ENCODE data around the gene CYCS. TPM values are rescaled to one million over a fixed set of nuclear protein-coding genes. Genes with fewer than 3 reads are reported as not detected.

Gene CYCS
- total and polyA plus RNA-seq, 9 donors = 89.7 to 156 (median 148) TPM

DNA sequence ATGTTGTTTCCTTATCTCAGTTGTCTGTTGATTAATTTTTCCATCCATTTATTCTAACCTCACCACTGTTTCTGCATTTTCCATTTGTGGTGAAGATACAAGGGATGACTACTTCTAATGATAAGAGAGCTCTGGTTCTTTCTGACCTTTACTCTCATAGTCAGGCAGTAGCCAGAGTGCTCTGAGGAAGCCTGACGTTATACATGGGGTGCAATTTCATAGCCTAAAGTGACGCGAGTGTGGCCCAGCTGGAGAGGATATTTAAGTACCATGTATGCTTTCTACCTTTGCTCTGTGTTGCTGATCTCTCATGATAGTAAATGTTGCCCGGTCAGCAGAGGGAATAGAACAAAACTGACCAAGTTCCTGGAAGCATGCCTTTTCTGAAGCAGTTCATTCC, 33.9 kb upstream of the CYCS start:
- H3K27me3 ChIP-seq (ENCODE audit: control insufficient read depth, insufficient read depth, low read length) = no peaks in the 10 kb centered on the region
- H3K4me1 ChIP-seq (ENCODE audit: control insufficient read depth, insufficient read depth, low read length) = no peaks in the 10 kb centered on the region
- no peaks in the 10 kb centered on the region for H3K9me3 ChIP-seq (replicated peaks; ENCODE audit: control insufficient read depth, low read depth, low read length)
- H3K4me3 ChIP-seq (ENCODE audit: low read length) = no peak overlapping the region
- H3K36me3 ChIP-seq (ENCODE audit: control insufficient read depth, insufficient read depth, low read length) = no peaks in the 10 kb centered on the region
- H3K27ac ChIP-seq (ENCODE audit: low read length) = no peak overlapping the region
- 83% methylated on average over 4 of the region's 4 CpGs for WGBS (ENCODE audit: insufficient coverage)
- no peak for DNase-seq

DNA sequence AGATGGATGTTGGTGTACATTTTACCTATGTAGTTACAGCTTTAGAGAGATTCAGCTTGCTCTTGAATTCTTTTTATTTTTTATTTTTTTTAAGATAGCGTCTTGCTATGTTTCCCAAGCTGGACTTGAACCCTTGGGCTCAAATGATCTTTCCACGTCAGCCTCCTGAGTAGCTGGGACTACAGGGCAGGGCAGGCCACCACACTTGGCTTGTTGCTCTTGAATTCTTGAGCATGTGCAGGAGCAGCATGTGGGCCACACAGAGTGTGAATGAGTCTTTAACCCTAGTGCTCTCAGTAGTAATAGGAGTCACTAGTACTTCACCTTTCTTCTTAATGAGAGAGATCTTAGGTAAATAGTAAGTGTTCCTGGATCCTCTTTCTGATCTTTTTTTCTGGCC, 26.7 kb upstream of the CYCS start:
- H3K36me3 ChIP-seq (ENCODE audit: control insufficient read depth, insufficient read depth, low read length) = no peaks in the 10 kb centered on the region
- no peak overlapping the region for H3K4me3 ChIP-seq (ENCODE audit: low read length)
- no peaks in the 10 kb centered on the region for H3K4me1 ChIP-seq (ENCODE audit: control insufficient read depth, insufficient read depth, low read length)

DNA sequence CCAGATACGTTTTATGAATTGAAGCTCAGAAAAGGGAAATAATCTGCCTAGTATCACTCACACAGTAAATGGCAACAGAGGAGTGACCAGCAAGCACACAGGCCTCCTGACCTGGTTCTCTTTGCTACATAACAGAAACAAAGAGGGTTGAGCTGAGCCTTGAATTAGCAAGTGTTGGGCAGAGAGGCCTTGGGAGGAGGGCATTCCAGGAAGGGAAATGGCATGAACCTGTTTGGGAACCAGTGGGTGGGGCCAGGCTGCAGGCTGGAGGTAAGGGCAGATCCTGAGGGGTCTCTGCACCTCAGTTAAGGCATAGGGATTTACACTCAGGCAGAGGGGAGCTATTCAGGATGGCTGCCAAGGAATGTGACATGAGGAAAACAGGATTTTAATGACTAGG, 24.8 kb upstream of the CYCS start:
- DNase-seq = no peak
- whole genome bisulfite sequencing (ENCODE audit: insufficient coverage) = no CpG with 5 or more reads among the region's 1 CpG
- H3K9me3 ChIP-seq (replicated peaks; ENCODE audit: control insufficient read depth, low read depth, low read length) = no peaks in the 10 kb centered on the region

More for the DNA sequence above, 26.7 kb upstream of the CYCS start:
- Histone ChIP-seq H3K27me3 (ENCODE audit: control insufficient read depth, insufficient read depth, low read length) (no peaks in the 10 kb centered on the region), H3K27ac (ENCODE audit: low read length) (no peak overlapping the region), H3K9me3 (replicated peaks; ENCODE audit: control insufficient read depth, low read depth, low read length) (no peaks in the 10 kb centered on the region)
- WGBS (ENCODE audit: insufficient coverage) = 80% methylated on average over 2 of the region's 2 CpGs
- DNase-seq = no peak

DNA sequence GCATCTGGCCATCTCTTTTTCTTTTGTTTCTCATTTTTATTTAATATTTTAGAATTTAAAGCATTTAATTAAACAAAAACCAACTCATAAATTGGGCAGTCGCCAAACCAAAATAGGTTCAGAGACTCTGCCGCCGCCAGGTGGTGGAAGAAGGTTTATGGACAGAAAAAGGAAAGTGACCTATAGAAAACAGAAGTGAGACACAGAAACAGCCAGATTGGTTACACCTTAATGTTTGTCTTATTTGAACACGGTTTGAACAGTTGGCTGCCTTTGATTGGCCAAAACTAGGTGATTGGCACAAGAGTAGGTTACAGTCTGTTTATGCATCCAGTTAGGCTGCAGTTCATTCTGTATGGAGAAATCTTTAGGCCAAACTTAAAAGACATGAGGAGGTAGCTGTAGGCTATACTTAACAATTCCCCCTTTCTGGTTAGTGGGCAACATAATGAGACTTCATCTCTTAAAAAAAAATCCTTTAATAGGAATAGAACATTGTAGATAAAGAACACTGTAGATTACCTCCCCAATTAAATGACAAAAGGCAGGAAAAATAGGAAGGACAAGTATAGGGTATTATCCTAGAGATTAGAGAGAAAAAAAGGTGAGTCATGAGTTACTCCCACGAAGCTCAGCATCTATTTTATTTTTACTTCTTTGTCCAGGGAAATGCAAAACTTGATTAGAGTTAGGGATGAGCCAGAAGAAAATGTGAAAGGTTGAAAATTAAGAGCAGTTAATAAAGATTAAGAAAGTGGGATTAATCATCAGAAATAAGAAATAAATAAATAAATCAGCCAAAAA, 23.9 kb upstream of the CYCS start:
- Histone ChIP-seq H3K36me3 (ENCODE audit: control insufficient read depth, insufficient read depth, low read length) (no peaks in the 10 kb centered on the region), H3K27me3 (ENCODE audit: control insufficient read depth, insufficient read depth, low read length) (no peaks in the 10 kb centered on the region), H3K27ac (ENCODE audit: low read length) (no peak overlapping the region), H3K4me3 (ENCODE audit: low read length) (no peak overlapping the region), H3K4me1 (ENCODE audit: control insufficient read depth, insufficient read depth, low read length) (no peaks in the 10 kb centered on the region), H3K9me3 (replicated peaks; ENCODE audit: control insufficient read depth, low read depth, low read length) (no peaks in the 10 kb centered on the region)
- no peak for DNase-seq
- WGBS (ENCODE audit: insufficient coverage) = 96% methylated on average over 3 of the region's 5 CpGs

More for the DNA sequence above, 24.8 kb upstream of the CYCS start:
- Histone ChIP-seq H3K36me3 (ENCODE audit: control insufficient read depth, insufficient read depth, low read length) (no peaks in the 10 kb centered on the region), H3K4me3 (ENCODE audit: low read length) (no peak overlapping the region), H3K27me3 (ENCODE audit: control insufficient read depth, insufficient read depth, low read length) (no peaks in the 10 kb centered on the region), H3K27ac (ENCODE audit: low read length) (no peak overlapping the region), H3K4me1 (ENCODE audit: control insufficient read depth, insufficient read depth, low read length) (no peaks in the 10 kb centered on the region)

DNA sequence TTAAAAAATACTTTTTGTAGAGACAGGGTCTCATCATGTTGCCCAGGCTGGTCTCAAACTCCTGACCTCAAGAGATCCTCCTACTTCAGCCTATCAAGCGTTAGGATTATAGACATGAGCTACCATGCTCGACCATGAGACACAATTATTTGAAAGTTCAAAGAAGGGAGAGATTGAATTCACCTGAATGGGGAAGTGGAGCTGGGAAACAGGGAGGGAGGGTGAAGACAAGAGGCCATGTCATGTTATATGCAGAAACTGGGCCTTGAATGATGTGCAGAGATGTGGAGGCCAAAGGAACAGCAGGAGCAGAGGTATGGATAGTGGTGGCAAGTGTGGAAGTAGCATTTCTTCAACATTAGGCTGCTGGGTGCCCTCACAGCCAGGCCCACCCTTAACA, 18.7 kb upstream of the CYCS start:
- no peak overlapping the region for H3K27ac ChIP-seq (ENCODE audit: low read length)
- H3K27me3 ChIP-seq (ENCODE audit: control insufficient read depth, insufficient read depth, low read length) = no peaks in the 10 kb centered on the region
- no CpG with 5 or more reads among the region's 2 CpGs for WGBS (ENCODE audit: insufficient coverage)
- H3K4me3 ChIP-seq (ENCODE audit: low read length) = no peak overlapping the region
- no peaks in the 10 kb centered on the region for H3K36me3 ChIP-seq (ENCODE audit: control insufficient read depth, insufficient read depth, low read length)
- H3K9me3 ChIP-seq (replicated peaks; ENCODE audit: control insufficient read depth, low read depth, low read length) = no peaks in the 10 kb centered on the region
- DNase-seq = no peak
- no peaks in the 10 kb centered on the region for H3K4me1 ChIP-seq (ENCODE audit: control insufficient read depth, insufficient read depth, low read length)

DNA sequence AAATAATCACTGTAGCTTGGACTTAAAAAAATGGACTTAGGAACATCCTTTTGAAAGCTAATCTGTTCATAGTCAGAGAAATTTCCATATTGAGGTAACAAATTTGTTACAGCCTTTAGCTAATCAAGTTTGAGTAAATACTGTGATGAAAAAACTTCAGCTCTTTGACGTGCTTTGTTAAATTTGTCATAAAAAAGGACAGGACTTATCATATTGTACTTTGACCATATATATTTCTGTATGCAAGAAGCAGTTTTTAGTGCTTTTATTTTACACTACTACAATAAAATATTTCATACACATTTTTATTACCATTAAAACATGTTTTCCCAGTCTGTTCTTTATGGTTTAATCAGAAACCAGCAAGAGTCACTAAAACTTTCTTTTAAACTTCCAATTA, 14.5 kb upstream of the CYCS start:
- H3K9me3 ChIP-seq (replicated peaks; ENCODE audit: control insufficient read depth, low read depth, low read length) = no peaks in the 10 kb centered on the region
- no peaks in the 10 kb centered on the region for H3K4me1 ChIP-seq (ENCODE audit: control insufficient read depth, insufficient read depth, low read length)
- H3K4me3 ChIP-seq (ENCODE audit: low read length) = no peak overlapping the region
- H3K36me3 ChIP-seq (ENCODE audit: control insufficient read depth, insufficient read depth, low read length) = no peaks in the 10 kb centered on the region
- WGBS (ENCODE audit: insufficient coverage) = no CpG with 5 or more reads among the region's 1 CpG
- no peaks in the 10 kb centered on the region for H3K27me3 ChIP-seq (ENCODE audit: control insufficient read depth, insufficient read depth, low read length)
- DNase-seq = no peak
- H3K27ac ChIP-seq (ENCODE audit: low read length) = no peak overlapping the region

DNA sequence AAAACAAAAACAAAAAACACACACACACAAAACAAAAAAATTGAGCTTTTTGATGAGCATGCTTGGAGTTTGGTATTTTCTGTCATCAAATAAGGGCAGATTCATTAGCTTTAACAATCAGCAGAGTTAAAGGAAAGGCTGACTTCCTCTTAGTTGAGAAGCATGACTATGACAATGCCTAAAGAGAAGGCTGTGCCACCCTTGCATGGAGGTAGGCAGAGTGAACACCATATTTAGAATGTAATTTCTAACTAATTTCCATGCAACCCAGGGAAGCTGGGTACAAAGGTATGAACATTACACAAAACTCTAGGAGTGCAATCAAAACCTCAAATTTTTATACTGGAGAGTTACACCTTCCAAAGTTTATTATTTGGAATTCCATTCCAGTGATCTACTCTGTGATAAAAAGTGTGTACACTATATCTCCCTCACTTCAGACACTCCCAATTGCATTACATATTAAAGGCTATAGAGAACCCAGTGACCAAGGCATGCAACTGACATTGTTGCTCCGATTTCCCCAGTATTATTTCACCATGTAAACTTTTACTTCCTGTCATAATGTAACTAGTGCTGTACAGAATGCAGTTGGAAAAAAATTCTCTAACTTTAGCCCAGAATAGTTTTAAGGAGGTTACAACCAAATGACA, 9.4 kb upstream of the CYCS start:
- Histone ChIP-seq H3K27ac (ENCODE audit: low read length) (no peak overlapping the region), H3K4me3 (ENCODE audit: low read length) (no peak overlapping the region), H3K27me3 (ENCODE audit: control insufficient read depth, insufficient read depth, low read length) (no peaks in the 10 kb centered on the region), H3K4me1 (ENCODE audit: control insufficient read depth, insufficient read depth, low read length) (no peaks in the 10 kb centered on the region), H3K36me3 (ENCODE audit: control insufficient read depth, insufficient read depth, low read length) (no peaks in the 10 kb centered on the region), H3K9me3 (replicated peaks; ENCODE audit: control insufficient read depth, low read depth, low read length) (no peaks in the 10 kb centered on the region)
- DNase-seq = no peak
- WGBS (ENCODE audit: insufficient coverage) = no CpG with 5 or more reads among the region's 1 CpG

DNA sequence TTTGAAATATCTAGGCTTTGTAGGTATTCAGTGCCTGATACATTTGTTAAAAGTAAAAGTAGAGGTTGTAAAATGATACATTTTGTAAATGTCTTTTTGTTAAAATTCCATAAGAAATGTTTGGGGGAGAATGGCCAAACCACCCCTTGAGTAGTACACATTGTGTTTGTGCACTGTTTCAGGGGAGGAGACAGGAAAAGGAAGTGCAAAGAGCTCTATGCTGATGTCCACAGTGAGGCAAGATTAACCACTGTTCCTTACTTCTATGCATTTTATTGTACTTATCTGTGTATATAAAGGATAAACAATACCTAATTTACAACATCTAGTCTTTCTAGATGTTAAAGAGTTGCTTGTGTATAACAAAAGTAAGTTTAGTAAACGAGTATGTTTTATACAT, 7.4 kb upstream of the CYCS start:
- H3K9me3 ChIP-seq (replicated peaks; ENCODE audit: control insufficient read depth, low read depth, low read length) = no peaks in the 10 kb centered on the region
- H3K36me3 ChIP-seq (ENCODE audit: control insufficient read depth, insufficient read depth, low read length) = no peaks in the 10 kb centered on the region
- H3K27ac ChIP-seq (ENCODE audit: low read length) = no peak overlapping the region
- no peak overlapping the region for H3K4me3 ChIP-seq (ENCODE audit: low read length)
- no peak for DNase-seq
- H3K4me1 ChIP-seq (ENCODE audit: control insufficient read depth, insufficient read depth, low read length) = no peaks in the 10 kb centered on the region
- WGBS (ENCODE audit: insufficient coverage) = no CpG with 5 or more reads among the region's 1 CpG
- no peaks in the 10 kb centered on the region for H3K27me3 ChIP-seq (ENCODE audit: control insufficient read depth, insufficient read depth, low read length)

DNA sequence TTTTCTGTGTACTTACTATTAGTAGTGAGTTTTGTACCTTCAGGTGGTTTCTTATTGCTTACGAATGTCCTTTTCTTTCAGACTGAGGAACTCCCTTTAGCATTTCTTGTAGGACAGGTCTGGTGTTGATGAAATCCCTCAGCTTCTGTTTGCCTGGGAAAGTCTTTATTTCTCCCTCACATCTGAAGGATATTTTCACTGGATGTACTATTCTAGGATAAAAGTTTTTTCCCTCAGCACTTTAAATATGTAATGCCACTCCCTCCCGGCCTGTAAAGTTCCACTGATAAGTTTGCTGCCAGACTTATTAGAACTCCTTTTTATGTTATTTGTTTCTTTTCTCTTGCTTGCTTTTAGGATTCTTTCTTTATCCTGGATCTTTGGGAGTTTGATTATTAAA, 1.7 kb upstream of the CYCS start:
- no peaks in the 10 kb centered on the region for H3K27me3 ChIP-seq (ENCODE audit: control insufficient read depth, insufficient read depth, low read length)
- H3K4me1 ChIP-seq (ENCODE audit: control insufficient read depth, insufficient read depth, low read length) = peaks cover 8% of the 10 kb centered on the region
- peaks cover 5% of the 10 kb centered on the region for H3K36me3 ChIP-seq (ENCODE audit: control insufficient read depth, insufficient read depth, low read length)
- no peaks in the 10 kb centered on the region for H3K9me3 ChIP-seq (replicated peaks; ENCODE audit: control insufficient read depth, low read depth, low read length)
- H3K27ac ChIP-seq (ENCODE audit: low read length) = no peak overlapping the region
- no peak for DNase-seq
- WGBS (ENCODE audit: insufficient coverage) = no CpG with 5 or more reads among the region's 2 CpGs
- H3K4me3 ChIP-seq (ENCODE audit: low read length) = no peak overlapping the region

DNA sequence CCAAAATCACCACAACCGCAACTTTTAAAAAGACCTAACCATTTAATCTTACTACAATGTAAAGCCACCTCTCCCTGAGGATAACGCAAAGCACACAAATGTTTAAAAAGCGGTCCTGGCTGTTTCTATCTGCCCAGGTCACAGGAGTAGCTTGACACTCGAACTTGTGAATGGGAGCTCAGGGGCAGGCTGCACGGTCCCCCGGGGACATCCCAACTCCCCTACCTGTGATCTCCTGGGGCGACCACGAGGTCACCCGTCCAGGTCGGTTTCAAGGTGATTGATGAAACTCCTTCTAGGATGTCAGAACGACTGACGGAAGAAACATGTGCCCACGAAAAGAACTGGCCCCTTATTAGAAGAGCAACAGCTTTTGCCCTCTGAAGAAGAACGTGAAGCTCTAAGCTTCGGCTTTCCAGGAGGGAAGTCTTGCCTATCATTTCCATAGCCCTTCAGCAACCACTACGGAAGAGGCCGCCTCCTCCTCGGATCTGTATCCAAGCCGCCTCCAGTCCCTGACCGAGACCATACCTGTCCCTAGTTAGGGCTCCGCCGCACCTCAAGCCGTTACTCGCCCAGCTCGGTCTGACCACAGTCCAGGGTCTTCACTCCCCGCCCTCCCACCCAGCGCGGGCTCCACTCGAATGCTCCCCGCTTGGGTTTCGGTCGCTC, 459 bp downstream of the CYCS start:
- WGBS (ENCODE audit: insufficient coverage) = under 1% methylated on average over 28 of the region's 32 CpGs
- Histone ChIP-seq H3K36me3 (ENCODE audit: control insufficient read depth, insufficient read depth, low read length) (peaks cover 21% of the 10 kb centered on the region), H3K4me3 (ENCODE audit: low read length) (peak overlapping the region; percentile 88), H3K27me3 (ENCODE audit: control insufficient read depth, insufficient read depth, low read length) (no peaks in the 10 kb centered on the region), H3K4me1 (ENCODE audit: control insufficient read depth, insufficient read depth, low read length) (peaks cover 8% of the 10 kb centered on the region), H3K9me3 (replicated peaks; ENCODE audit: control insufficient read depth, low read depth, low read length) (no peaks in the 10 kb centered on the region), H3K27ac (ENCODE audit: low read length) (peak overlapping the region; percentile 97)
- peak; percentile 55 for DNase-seq

Measured in muscle of leg (tissue), 11 donors.